Esophagus squamous epithelium (tissue), 4 donors: ENCODE data around the gene OR4D1.

Experiments used
- POLR2A ChIP-seq, 4 donors: fragments of 450-650 bp; IDR thresholded peaks; one replicate each; pipeline ENCODE4 v1.6.1; 2017; ENCODE audit warnings: antibody characterized with exemption in 4 of 4, mild to moderate bottlenecking in 4 of 4, moderate library complexity in 3 of 4
- TF ChIP-seq, protein P1 (sequence below), 6 experiments: fragments of 450-650 bp in 4 of 6; fragments of 200-600 bp in 2 of 6; sonication (generic) in 2 of 6; IDR thresholded peaks; one replicate each; pipeline ENCODE4 v1.5.1; 2016 to 2019; ENCODE audit warnings: antibody characterized with exemption in 6 of 6, mild to moderate bottlenecking in 4 of 6, moderate library complexity in 4 of 6

DNA sequence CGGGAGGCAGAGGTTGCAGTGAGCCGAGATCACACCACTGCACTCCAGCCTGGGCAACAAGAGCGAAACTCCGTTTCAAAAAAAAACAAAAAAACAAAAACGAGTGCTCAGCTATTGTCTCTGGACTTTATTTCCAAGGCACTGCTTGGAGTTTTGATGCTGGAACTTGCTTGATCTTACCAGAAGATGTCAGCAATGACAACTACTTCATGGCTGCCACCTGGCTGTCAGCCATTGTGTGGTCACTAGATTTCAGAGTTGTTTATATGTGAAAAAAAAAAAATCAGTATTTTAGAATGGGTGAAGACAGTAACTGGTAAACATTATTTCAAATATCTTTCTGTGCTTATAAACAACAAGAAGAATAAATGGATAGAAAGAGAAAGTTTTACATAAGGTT lies 26.3 kb upstream of the OR4D1 start:
- TF ChIP-seq, protein P1, sequence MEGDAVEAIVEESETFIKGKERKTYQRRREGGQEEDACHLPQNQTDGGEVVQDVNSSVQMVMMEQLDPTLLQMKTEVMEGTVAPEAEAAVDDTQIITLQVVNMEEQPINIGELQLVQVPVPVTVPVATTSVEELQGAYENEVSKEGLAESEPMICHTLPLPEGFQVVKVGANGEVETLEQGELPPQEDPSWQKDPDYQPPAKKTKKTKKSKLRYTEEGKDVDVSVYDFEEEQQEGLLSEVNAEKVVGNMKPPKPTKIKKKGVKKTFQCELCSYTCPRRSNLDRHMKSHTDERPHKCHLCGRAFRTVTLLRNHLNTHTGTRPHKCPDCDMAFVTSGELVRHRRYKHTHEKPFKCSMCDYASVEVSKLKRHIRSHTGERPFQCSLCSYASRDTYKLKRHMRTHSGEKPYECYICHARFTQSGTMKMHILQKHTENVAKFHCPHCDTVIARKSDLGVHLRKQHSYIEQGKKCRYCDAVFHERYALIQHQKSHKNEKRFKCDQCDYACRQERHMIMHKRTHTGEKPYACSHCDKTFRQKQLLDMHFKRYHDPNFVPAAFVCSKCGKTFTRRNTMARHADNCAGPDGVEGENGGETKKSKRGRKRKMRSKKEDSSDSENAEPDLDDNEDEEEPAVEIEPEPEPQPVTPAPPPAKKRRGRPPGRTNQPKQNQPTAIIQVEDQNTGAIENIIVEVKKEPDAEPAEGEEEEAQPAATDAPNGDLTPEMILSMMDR (IDR thresholded peaks at IDR 0.05): no peak
- TF ChIP-seq POLR2A (IDR thresholded peaks at IDR 0.05): no peak
